H9 (cell line): ENCODE measurements around the gene CHN2. TPM values are rescaled to one million over a fixed set of nuclear protein-coding genes. Genes with fewer than 3 reads are reported as not detected.

Experiments
- DNase-seq: peaks from one replicate; pipeline ENCODE4 v3.0.0-alpha.2; 2017
- H2AFZ ChIP-seq: one replicate; pipeline ENCODE4 v1.6.1; 2013; ENCODE audit warnings: mild to moderate bottlenecking, low read length, control low read depth, moderate library complexity
- H2AK5ac ChIP-seq: 2 replicates; pipeline ENCODE4 v1.6.1; 2013; ENCODE audit warnings: low read length, control low read depth, mixed read lengths; ENCODE audit not compliant: insufficient read length
- H2BK120ac ChIP-seq: one replicate; pipeline ENCODE4 v1.6.1; 2013; ENCODE audit warnings: low read depth, mild to moderate bottlenecking, low read length, control low read depth, inconsistent platforms; ENCODE audit not compliant: poor library complexity, severe bottlenecking
- H2BK12ac ChIP-seq: 2 replicates; pipeline ENCODE4 v1.6.1; 2013; ENCODE audit warnings: low read length, control low read depth, mixed read lengths, low read depth; ENCODE audit not compliant: insufficient read length
- H2BK15ac ChIP-seq: 2 replicates; pipeline ENCODE4 v1.6.1; 2013; ENCODE audit warnings: low read depth, low read length, control low read depth
- H2BK20ac ChIP-seq: one replicate; pipeline ENCODE4 v1.6.1; 2013; ENCODE audit warnings: low read depth, mild to moderate bottlenecking, low read length, control low read depth, inconsistent platforms; ENCODE audit not compliant: poor library complexity, severe bottlenecking
- H2BK5ac ChIP-seq: 2 replicates; pipeline ENCODE4 v1.6.1; 2013; ENCODE audit warnings: low read length, control low read depth, mixed read lengths; ENCODE audit not compliant: insufficient read length
- H3K14ac ChIP-seq: 2 replicates; pipeline ENCODE4 v1.6.1; 2013; ENCODE audit warnings: low read length, control low read depth; ENCODE audit not compliant: insufficient read depth
- H3K18ac ChIP-seq: 2 replicates; pipeline ENCODE4 v1.6.1; 2013; ENCODE audit warnings: low read depth, mild to moderate bottlenecking, mixed read lengths, low read length, control low read depth; ENCODE audit not compliant: insufficient read length
- H3K23ac ChIP-seq: 2 replicates; pipeline ENCODE4 v1.6.1; 2013; ENCODE audit warnings: low read length, control low read depth, mixed read lengths, low read depth; ENCODE audit not compliant: insufficient read length
- H3K23me2 ChIP-seq: 2 replicates; pipeline ENCODE4 v1.6.1; 2013; ENCODE audit warnings: low read depth, mild to moderate bottlenecking, mixed read lengths, low read length, control low read depth; ENCODE audit not compliant: insufficient read length, poor library complexity, severe bottlenecking
- H3K27ac ChIP-seq: 2 replicates; pipeline ENCODE4 v1.5.1; 2013; ENCODE audit warnings: low read length, control low read depth, mixed read lengths, low read depth; ENCODE audit not compliant: insufficient read length
- H3K27me3 ChIP-seq: 2 replicates; pipeline ENCODE4 v1.6.1; 2013; ENCODE audit warnings: low read length, control low read depth, inconsistent platforms; ENCODE audit not compliant: insufficient read depth
- H3K4ac ChIP-seq: 2 replicates; pipeline ENCODE4 v1.6.1; 2013; ENCODE audit warnings: low read depth, mild to moderate bottlenecking, control low read depth, inconsistent platforms, low read length, moderate library complexity
- H3K4me1 ChIP-seq: 2 replicates; pipeline ENCODE4 v1.6.1; 2013; ENCODE audit warnings: low read length, control low read depth, inconsistent platforms; ENCODE audit not compliant: insufficient read depth
- H3K4me2 ChIP-seq: 2 replicates; pipeline ENCODE4 v1.6.1; 2013; ENCODE audit warnings: low read length, control low read depth, mixed read lengths; ENCODE audit not compliant: insufficient read length, insufficient read depth
- H3K56ac ChIP-seq: 2 replicates; pipeline ENCODE4 v1.6.1; 2013; ENCODE audit warnings: low read depth, mild to moderate bottlenecking, mixed read lengths, low read length, control low read depth; ENCODE audit not compliant: insufficient read length
- H3K79me1 ChIP-seq: 2 replicates; pipeline ENCODE4 v1.6.1; 2013; ENCODE audit warnings: low read depth, mild to moderate bottlenecking, moderate library complexity, low read length, control low read depth, inconsistent platforms; ENCODE audit not compliant: insufficient read depth, poor library complexity, severe bottlenecking
- H3K79me2 ChIP-seq: 2 replicates; pipeline ENCODE4 v1.6.1; 2013; ENCODE audit warnings: low read length, control low read depth, inconsistent platforms; ENCODE audit not compliant: insufficient read depth
- H3K9ac ChIP-seq: 2 replicates; pipeline ENCODE4 v1.6.1; 2013; ENCODE audit warnings: low read length, control low read depth, mixed read lengths; ENCODE audit not compliant: insufficient read length; ENCODE audit errors: extremely low read depth
- H3K9me3 ChIP-seq: one replicate; pipeline ENCODE4 v1.6.1; 2013; ENCODE audit warnings: low read depth, low read length, inconsistent platforms; ENCODE audit not compliant: control insufficient read depth
- H3T11ph ChIP-seq: one replicate; pipeline ENCODE4 v1.6.1; 2013; ENCODE audit warnings: mild to moderate bottlenecking, low read length, control low read depth, inconsistent platforms
- H4K20me1 ChIP-seq: one replicate; pipeline ENCODE4 v1.6.1; 2013; ENCODE audit not compliant: control insufficient read depth, insufficient read length, insufficient read depth
- H4K5ac ChIP-seq: 2 replicates; pipeline ENCODE4 v1.6.1; 2013; ENCODE audit warnings: low read depth, mild to moderate bottlenecking, mixed read lengths, low read length, control low read depth; ENCODE audit not compliant: insufficient read length
- H4K8ac ChIP-seq: replicated peaks from 2 replicates; pipeline ENCODE4 v1.6.1; 2013; ENCODE audit warnings: low read length, control low read depth, mixed read lengths, low read depth; ENCODE audit not compliant: insufficient read length
- H4K91ac ChIP-seq: 2 replicates; pipeline ENCODE4 v1.6.1; 2013; ENCODE audit warnings: low read depth, mild to moderate bottlenecking, moderate library complexity, mixed read lengths, low read length, control low read depth; ENCODE audit not compliant: insufficient read length
- H3K27ac Mint-ChIP-seq, 3 experiments: 2 replicates in 2 of 3; 3 replicates in 1 of 3; pipeline ENCODE4 v1.8.0; 2020 to 2021; ENCODE audit warnings: mixed read lengths in 3 of 3, mild to moderate bottlenecking in 1 of 3, moderate library complexity in 1 of 3
- H3K27me3 Mint-ChIP-seq: 2 replicates; pipeline ENCODE4 v1.8.0; 2021; ENCODE audit warnings: low read depth, mild to moderate bottlenecking, moderate library complexity, mixed read lengths
- H3K36me3 Mint-ChIP-seq, 3 experiments: 2 replicates in 2 of 3; 3 replicates in 1 of 3; pipeline ENCODE4 v1.8.0; 2020 to 2021; ENCODE audit warnings: low read depth in 3 of 3, mixed read lengths in 3 of 3; ENCODE audit not compliant: insufficient read depth in 1 of 3
- H3K4me1 Mint-ChIP-seq, 2 experiments: 2 replicates each; pipeline ENCODE4 v1.8.0; 2020; ENCODE audit warnings: mixed read lengths in 2 of 2
- H3K4me3 Mint-ChIP-seq, 2 experiments: 2 replicates in 1 of 2; 3 replicates in 1 of 2; pipeline ENCODE4 v1.8.0; 2020 to 2021; ENCODE audit warnings: mild to moderate bottlenecking in 2 of 2, mixed read lengths in 2 of 2, moderate library complexity in 1 of 2
- H3K9me3 Mint-ChIP-seq, 2 experiments: 2 replicates in 1 of 2; 3 replicates in 1 of 2; pipeline ENCODE4 v1.8.0; 2020; ENCODE audit warnings: mild to moderate bottlenecking in 2 of 2, mixed read lengths in 2 of 2, moderate library complexity in 1 of 2
- WGBS: extraction: QIAGEN DNeasy Blood & Tissue Kit; methylation state at CpG from one replicate; pipeline ENCODE4 v1.1.7; 2013; ENCODE audit warnings: missing lambda C conversion rate, low lambda C conversion rate, mixed read lengths; ENCODE audit not compliant: insufficient read length; ENCODE audit errors: extremely low coverage; 5-methylcytosine and 5-hydroxymethylcytosine counted together
- total RNA-seq: library from RNA; stranded (reverse); gene quantifications from 2 replicates; pipeline ENCODE4 v1.2.1, GENCODE V29; 2021
- TF ChIP-seq, protein P1 (sequence below): fragments of 200-600 bp; sonication (generic); conservative IDR thresholded peaks from 3 replicates; pipeline ENCODE4 v1.8.0; 2021; ENCODE audit warnings: antibody characterized with exemption, mild to moderate bottlenecking

The CHN2 gene
- total RNA-seq, 1 experiment from 2014 or later = 3.3 TPM

DNA sequence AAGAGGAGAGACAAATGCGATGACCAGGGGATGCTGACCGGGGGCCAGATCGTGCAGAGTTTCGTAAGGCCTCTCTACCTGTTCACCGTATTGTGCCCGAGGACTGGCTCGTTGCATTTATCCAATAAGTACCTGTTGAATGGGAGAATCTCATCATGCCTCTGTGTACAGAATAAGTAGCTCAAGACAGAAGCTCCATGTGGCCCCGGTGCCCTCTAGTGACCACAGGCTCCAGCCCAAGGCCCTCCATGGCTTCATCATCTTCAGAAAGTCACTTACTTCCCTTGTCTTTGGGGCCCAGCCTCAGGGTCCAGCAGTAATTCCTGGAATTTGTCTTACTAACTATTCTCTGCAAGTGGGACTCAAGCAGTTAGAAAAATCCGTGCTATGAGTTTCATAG, 151.0 kb downstream of the CHN2 start:
- H2BK5ac ChIP-seq = no peak overlapping the region
- H2BK120ac ChIP-seq = no peak overlapping the region
- H3K23ac ChIP-seq = no peak overlapping the region
- H3K36me3 Mint-ChIP-seq = no peaks in the 10 kb centered on the region
- H3K4me1 ChIP-seq = peaks cover 3% of the 10 kb centered on the region; the same call in 1 of the 2 replicates
- H3K4ac ChIP-seq = no peak overlapping the region
- H3K79me1 ChIP-seq = no peaks in the 10 kb centered on the region
- no peaks in the 10 kb centered on the region for H3K27me3 ChIP-seq
- no peak overlapping the region for H2BK15ac ChIP-seq
- no peak overlapping the region for H2BK20ac ChIP-seq
- no peak overlapping the region for H4K5ac ChIP-seq
- H3K9me3 Mint-ChIP-seq = no peaks in the 10 kb centered on the region
- no peak overlapping the region for H2BK12ac ChIP-seq
- no peak overlapping the region for H3T11ph ChIP-seq
- no peaks in the 10 kb centered on the region for H4K20me1 ChIP-seq
- H3K9ac ChIP-seq = no peak overlapping the region
- no peak overlapping the region for H3K14ac ChIP-seq
- H4K8ac ChIP-seq = no peak overlapping the region
- no peak overlapping the region for H2AFZ ChIP-seq
- no peak overlapping the region for H3K27ac Mint-ChIP-seq
- H3K27me3 Mint-ChIP-seq = 0 out of 2 replicates have a peak, but pooled peaks cover 2% of the 10 kb centered on the region
- H3K9me3 ChIP-seq = no peaks in the 10 kb centered on the region
- no peaks in the 10 kb centered on the region for H3K23me2 ChIP-seq
- peaks cover 0 to 3% of the 10 kb centered on the region in 2 experiments; a peak in 1 of 4 replicates for H3K4me1 Mint-ChIP-seq
- no peak overlapping the region for H3K18ac ChIP-seq
- no peak overlapping the region for H3K56ac ChIP-seq
- peak; percentile 67 for DNase-seq
- TF ChIP-seq, protein P1, sequence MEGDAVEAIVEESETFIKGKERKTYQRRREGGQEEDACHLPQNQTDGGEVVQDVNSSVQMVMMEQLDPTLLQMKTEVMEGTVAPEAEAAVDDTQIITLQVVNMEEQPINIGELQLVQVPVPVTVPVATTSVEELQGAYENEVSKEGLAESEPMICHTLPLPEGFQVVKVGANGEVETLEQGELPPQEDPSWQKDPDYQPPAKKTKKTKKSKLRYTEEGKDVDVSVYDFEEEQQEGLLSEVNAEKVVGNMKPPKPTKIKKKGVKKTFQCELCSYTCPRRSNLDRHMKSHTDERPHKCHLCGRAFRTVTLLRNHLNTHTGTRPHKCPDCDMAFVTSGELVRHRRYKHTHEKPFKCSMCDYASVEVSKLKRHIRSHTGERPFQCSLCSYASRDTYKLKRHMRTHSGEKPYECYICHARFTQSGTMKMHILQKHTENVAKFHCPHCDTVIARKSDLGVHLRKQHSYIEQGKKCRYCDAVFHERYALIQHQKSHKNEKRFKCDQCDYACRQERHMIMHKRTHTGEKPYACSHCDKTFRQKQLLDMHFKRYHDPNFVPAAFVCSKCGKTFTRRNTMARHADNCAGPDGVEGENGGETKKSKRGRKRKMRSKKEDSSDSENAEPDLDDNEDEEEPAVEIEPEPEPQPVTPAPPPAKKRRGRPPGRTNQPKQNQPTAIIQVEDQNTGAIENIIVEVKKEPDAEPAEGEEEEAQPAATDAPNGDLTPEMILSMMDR = peak; percentile 74
- no peak overlapping the region for H4K91ac ChIP-seq
- H2AK5ac ChIP-seq = no peak overlapping the region
- no CpG with 5 or more reads among the region's 9 CpGs for WGBS
- no peak overlapping the region for H3K4me2 ChIP-seq
- H3K4me3 Mint-ChIP-seq = no peak overlapping the region
- no peak overlapping the region for H3K27ac ChIP-seq
- no peaks in the 10 kb centered on the region for H3K79me2 ChIP-seq
